ENCODE results near the gene ERCC2.

Gene ERCC2

GRCh38 chr19:45356760-45357444 is 13.5 kb downstream of the ERCC2 start:
- in situ Hi-C loops (cut with MboI; ENCODE audit: low sequenced_read_pairs) = no loop called here

DNA sequence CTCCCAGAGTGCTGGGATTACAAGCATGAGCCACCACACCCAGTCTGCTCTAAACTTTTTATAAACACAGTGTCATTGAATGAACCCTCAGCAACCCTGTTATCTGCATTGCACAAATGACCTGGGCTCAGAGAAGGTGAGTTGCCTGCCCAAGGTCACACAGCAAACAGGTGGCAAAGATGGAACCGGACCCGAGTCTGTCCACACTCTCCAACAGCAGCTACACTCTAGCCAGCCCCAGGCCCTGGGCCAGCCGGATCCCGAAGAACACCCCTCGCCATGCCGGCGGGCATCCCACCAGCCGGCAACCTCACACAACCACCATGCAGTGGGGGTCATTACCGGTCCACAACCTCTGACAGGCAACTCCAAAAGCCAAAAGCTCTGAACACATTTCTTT is 14.5 kb downstream of the ERCC2 start:
- in situ Hi-C loops (cut with MboI; ENCODE audit: low sequenced_read_pairs) = no loop called here

DNA sequence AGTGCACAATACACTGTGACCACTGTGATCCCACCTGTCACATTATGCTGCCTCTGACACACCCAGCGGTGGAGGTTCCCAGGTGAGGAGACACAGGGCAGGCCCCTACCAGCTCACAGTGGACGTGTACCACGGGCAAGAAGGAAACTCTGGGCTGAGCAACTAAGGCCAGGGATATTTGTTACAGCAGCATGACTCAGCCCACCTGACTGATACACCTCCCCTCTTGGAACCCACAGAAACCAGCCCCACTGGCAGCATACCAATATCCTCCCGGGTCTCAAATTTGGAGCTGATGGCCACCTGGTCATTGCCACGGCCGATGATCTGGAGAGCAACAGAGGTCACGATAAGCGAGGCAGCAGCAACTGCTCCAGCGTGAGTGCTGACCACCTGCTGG is 15.0 kb downstream of the ERCC2 start:
- in situ Hi-C loops (cut with MboI; ENCODE audit: low sequenced_read_pairs) = no loop called here

DNA sequence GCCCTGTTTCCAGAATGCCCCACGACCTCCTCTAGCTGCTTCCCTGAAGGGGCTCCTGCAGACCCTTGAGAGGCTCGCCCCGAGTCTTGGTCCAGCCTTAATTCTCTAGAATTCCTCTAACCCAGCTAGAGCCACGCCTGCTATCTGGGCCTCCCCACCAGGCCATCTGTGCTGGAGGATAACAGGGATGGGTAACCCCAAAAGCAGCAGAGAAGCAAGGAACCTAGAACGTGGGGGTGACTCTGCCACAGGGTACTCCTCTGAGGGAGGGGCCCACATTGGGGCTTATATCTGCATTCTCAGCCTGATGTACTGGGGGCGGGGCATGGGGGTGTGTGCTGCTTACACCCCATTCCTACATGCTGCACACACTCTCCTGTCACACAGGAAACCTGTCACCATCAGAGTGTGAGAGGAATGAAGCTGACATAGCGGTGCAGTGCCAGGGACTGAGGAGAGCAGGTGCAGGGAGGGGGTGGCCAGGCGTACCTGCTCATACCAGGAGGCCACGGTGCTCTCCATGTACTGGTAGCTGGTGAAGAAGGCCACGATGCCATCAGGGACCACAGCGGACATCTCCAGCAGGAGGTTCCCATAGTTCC is 16.0 kb downstream of the ERCC2 start:
- in situ Hi-C loops (cut with MboI; ENCODE audit: low sequenced_read_pairs) = no loop called here

DNA sequence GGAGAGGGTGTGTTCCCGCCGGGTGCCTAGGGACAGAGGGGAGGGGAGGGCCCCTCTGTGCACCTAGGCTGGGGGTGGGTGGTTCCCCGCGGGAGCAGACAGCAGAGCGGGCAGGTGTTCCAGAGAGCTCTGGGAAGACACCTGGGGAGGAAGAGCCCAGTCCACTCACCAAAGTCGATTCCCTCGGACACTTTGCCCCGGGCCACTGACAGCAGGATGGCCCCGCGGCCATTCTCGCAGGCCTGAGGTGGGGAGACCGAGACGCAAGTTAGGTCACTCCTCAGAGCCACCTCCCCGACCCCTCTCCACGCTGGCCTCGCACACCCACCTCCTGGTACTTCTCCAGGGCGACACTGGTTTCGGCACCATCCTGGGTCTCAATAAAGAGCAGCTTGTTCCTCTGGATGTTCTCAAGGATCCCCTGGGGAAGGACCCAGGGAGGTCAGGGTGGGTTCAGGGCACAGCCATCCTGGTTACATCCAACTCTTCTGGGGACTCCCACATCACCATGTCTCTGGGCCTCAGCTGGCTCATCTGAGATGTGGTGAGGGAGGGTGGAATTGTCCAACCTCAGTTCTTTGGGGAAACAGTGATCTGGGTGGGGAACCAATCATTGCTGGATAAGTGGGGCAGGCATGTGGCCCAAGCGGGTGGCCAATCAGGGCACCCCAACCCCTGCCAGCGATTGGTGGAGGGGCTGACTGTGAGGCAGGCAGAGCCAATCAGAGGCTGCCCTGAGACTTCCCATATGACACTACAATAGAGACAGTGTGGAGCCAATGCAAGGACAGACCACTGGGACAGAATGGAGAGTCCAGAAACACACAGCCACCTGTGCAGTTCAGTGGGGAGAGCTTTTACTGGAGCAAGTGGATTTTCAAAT is 17.2 kb downstream of the ERCC2 start:
- in situ Hi-C loops (cut with MboI; ENCODE audit: low sequenced_read_pairs) = no loop called here

DNA sequence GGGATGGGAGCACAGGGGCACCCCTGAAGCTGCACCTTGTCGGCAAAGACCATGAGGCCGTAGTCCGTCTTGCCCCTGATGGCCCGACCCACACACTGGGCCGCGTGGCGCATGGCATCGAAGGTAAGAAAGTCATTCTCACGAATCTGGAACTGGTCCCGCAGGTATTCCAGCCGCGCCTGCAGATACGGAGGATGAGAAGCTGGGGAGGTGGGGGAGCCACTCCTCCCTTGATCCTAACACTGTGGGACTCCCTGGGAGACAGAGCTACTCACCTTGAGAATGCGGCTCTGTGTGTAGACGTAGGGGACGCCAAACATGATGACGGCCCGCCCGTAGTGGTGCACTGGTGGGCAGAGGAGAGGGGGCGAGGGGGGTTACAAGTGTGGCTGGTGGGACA is 17.9 kb downstream of the ERCC2 start:
- in situ Hi-C loops (cut with MboI; ENCODE audit: low sequenced_read_pairs) = no loop called here

GRCh38 chr19:45352062-45352461 is 18.3 kb downstream of the ERCC2 start:
- in situ Hi-C loops (cut with MboI; ENCODE audit: low sequenced_read_pairs) = no loop called here

DNA sequence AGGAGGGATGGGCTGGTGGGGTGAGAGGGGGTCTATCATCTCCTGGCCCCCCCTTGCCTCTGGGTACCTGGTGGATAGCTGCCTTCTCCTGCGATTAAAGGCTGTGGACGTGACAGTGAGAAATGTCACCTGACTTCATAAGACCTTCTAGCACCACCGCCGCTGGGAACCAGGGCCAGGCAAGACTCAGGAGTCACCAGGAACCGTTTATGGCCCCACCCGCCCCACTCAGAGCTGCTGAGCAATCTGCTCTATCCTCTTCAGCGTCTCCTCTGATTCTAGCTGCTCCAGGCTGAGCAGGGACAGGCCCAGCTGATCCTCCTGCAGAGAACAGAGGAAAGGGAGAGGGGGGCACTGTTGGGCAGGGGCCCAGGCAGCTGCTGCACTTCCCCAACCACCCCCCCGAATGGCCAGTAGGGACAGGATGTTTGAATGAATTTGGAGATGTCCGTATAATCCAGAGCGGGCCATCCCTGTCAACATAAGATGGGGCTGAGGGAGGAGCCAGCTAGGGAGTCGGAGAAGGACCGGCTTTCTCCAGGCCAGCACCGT is 18.9 kb downstream of the ERCC2 start:
- in situ Hi-C loops (cut with MboI; ENCODE audit: low sequenced_read_pairs) = no loop called here

- in situ Hi-C loops (cut with MboI; ENCODE audit: low sequenced_read_pairs) = no loop called here
These were observed 19.8 kb downstream of the ERCC2 start for GRCh38 chr19:45350477-45351058.

- in situ Hi-C loops (cut with MboI; ENCODE audit: low sequenced_read_pairs) = no loop called here
These were observed 20.9 kb downstream of the ERCC2 start for GRCh38 chr19:45349430-45349941.

DNA sequence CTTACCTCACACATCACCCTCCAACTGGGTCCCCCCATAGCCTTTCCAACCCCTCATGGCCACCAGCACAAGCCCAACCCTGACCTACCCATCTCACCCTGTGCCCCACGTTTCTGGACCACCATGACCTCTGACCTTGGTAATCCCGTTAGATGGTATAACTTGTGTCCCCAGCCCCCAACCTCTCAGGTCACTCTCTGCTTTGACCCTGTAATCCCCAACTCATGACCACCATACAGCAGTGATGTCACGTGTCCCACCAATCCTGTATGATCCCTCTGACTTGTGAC is 21.3 kb downstream of the ERCC2 start:
- in situ Hi-C loops (cut with MboI; ENCODE audit: low sequenced_read_pairs) = no loop called here

DNA sequence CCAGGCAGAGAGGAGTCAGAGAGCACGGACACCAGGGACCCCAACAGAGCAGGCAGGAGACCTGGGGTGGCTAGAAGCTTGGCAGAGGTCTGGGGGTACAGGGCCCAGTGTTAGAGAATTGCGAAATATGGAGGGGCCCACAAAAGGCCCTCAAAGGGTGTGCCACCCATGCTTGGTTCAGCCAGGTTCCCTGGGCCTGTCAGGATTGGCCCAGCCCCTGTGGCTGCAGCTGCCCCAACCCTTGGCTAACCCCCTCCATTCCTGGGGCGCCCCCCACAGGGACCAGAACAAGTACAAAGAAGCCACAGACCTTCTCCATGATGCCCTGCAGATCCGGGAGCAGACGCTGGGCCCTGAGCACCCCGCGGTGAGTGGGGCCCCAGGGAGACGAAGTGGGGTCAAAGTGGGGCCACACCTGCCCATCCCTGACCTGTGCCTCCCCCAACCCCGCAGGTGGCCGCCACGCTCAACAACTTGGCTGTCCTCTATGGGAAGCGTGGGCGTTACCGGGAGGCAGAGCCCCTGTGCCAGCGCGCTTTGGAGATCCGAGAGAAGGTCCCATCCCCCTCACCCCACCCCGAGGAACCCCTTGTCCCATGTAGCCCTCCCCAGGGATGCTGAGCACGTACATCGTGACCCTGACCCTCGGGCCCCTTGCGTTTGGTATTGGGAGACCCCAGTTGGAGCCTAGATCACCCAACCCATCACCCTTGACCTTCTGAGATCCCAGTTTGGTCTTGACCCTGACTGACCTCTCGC is 21.8 kb downstream of the ERCC2 start:
- in situ Hi-C loops (cut with MboI; ENCODE audit: low sequenced_read_pairs) = no loop called here

GRCh38 chr19:45347570-45348366 is 22.6 kb downstream of the ERCC2 start:
- in situ Hi-C loops (cut with MboI; ENCODE audit: low sequenced_read_pairs) = no loop called here

DNA sequence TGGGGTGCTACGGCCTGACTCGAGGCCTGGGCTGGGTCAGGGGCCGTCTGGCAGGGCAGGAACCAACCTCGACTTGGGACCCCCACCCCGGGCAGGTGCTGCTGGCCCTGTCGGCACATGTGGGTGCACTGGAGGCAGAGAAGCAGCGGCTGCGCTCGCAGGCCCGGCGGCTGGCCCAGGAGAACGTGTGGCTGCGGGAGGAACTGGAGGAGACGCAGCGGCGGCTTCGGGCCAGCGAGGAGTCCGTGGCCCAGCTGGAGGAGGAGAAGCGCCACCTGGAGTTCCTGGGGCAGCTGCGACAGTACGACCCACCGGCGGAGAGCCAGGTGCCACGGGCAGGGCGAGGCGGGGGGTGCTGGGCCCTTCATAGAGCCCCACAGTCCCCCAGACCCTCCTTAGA is 23.9 kb downstream of the ERCC2 start:
- in situ Hi-C loops (cut with MboI; ENCODE audit: low sequenced_read_pairs) = no loop called here

- in situ Hi-C loops (cut with MboI; ENCODE audit: low sequenced_read_pairs) = no loop called here
These were observed 24.9 kb downstream of the ERCC2 start for GRCh38 chr19:45345506-45345860.

GRCh38 chr19:45344621-45345505 is 25.5 kb downstream of the ERCC2 start:
- in situ Hi-C loops (cut with MboI; ENCODE audit: low sequenced_read_pairs) = no loop called here

GRCh38 chr19:45342911-45343310 is 27.5 kb downstream of the ERCC2 start:
- in situ Hi-C loops (cut with MboI; ENCODE audit: low sequenced_read_pairs) = no loop called here

- in situ Hi-C loops (cut with MboI; ENCODE audit: low sequenced_read_pairs) = no loop called here
These were observed 29.4 kb downstream of the ERCC2 start for GRCh38 chr19:45340899-45341453.

All from HL-60/S4 (cell line).